HG02678 (cell line): Measurements from ENCODE around the gene PAPOLB.

Source experiments
- ATAC-seq: cut with Tn5 transposase; IDR thresholded peaks from one replicate; pipeline ENCODE4 v1.9.1; 2021; ENCODE audit warnings: mild to moderate bottlenecking, moderate library complexity; ENCODE audit not compliant: unreplicated experiment

PAPOLB gene

GRCh38 chr7:4878336-4879335, 16.8 kb upstream of the PAPOLB start:
- no peak for ATAC-seq

DNA sequence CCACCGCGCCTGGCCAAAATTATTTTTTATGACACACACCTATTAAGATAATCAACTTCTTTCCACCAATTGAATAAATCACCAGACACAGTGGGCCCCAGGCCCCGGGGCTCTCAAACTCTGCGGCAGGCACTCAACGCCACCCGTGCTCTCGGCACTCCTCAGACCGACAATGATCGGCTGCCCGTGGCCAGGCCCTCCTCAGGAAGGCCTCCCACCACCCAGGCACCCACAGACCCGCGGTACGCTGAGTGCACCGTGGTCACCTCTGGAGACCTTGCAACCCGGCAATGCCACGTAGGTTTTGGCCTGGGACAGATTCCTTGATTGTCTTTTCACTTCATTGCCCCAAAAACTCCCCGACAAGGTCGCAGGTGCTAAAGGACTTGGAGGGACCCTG, 14.8 kb upstream of the PAPOLB start:
- ATAC-seq = no peak

DNA sequence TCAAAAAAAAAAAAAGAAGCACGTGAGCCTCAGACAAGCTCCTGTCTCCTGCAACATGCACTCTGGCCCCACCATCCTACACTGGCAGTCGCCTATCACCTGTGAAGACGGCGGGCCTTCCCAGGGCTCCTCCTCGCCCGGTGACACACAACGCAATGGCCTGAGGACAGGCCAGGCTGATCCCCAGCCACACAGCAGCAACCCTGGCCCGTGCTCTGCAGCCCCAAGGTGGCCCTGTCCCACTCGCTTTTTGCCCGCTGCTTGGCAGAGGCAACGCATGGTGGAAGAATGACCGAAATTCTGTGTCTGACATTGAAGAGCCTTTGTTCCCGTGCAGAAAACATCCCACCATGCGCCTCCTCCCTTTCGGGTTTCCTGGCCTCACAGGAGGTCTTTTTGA, 13.6 kb upstream of the PAPOLB start:
- no peak for ATAC-seq

DNA sequence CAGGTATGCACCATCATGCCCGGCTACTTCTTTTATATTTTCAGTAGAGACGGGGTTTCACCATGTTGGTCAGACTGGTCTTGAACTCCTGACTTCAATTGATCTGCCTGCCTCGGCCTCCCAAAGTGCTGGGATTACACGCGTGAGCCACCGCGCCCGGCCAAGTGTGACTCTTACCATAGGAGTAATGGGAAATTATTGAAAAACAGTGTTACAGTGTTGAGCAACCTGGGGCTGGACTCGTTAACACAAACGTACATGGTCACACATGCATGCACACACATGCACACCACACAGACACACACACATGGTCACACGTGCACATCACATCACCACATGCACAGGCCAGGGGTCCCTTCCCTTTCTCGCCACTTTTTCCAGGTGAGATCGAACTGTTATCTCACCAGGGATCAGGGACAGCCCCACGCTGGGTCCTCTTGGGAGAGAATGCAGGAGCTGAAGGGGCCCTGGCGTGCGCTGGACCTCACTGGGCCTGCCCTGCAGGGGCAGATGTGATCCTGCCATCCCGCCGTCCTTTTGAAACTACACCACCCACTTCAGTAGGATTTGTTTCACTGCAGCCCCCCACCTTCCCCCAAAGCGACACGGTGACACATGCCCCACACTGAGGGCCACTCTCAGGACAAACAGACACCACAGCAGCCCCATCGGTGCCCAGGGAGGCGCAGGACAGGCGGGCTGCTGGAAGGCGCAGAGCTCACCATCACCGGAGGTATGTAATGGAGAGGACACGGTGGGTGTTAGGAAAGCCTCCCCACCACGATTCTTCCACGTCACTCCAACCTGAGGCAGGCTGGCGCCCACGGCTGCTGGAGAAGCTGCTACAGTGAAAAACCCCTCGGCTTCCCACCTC, 11.5 kb upstream of the PAPOLB start:
- no peak for ATAC-seq

- ATAC-seq = no peak
These were observed 10.3 kb upstream of the PAPOLB start for GRCh38 chr7:4871930-4872675.

- ATAC-seq = no peak
These were observed 9.3 kb upstream of the PAPOLB start for GRCh38 chr7:4871056-4871680.

- no peak for ATAC-seq
These were observed 6.7 kb upstream of the PAPOLB start for GRCh38 chr7:4868493-4868892.

DNA sequence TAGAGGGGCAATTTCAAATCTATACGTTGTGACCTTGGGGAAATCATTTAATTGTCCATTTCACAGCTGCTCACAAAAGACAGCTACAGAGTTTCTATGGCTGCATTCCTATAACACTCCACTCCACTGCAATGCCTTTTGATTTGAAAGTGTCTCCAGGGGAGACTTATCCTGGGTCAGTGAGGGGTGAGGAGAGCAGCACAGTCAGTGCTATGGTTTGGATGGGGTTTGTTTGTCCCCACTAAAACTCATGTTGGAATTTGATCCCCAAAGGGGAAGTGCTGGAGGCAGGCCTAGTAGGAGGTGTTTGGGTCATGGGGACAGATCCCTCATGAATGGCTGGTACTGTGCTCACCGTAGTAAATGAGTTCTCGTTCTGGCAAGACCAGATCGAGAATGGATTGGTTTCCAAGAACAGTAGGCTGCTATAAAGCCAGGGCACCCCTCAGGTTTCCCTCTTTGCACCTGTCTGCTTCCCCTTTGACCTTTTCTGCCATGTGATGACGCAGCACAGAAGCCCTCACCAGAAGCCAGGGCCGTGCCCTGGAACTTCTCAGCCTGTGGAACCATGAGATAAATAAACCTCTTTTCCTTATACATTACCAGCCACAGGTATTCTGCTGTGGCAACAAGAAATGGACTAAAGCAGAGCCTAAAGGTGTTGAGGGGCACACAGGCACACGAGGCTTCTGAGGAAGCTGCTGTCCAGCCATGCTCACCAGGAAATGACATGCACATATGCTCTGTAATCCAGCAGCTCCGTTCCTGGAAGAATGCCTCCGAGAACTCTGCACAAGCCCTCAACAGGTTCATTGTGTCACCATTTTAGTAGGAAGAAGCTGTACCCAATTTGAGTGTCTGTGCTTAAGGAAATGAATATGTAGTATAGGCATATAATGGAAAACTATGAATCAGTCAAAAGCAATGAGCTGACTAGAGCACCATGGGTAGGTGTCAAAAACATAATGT, 5.0 kb upstream of the PAPOLB start:
- ATAC-seq = no peak

DNA sequence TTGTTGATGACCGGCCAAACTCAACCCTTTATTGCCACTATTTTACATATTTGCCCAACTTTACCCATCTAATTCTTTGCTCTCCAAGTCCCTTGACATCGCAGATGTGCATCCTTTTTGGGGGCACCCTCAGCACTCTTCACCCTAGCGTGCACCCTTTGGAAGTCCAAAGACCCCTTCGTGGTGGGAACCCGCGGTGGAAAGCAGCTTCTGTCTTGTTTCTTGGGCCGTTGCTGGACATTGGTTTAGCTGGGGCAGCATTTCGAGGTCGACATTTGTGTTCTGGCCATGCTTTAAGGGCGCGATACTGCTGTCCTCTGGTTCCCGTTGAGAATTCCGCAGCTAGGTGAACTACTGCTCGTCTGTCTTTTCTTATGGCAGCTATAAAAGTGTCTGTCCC, 326 bp upstream of the PAPOLB start:
- ATAC-seq = no peak

DNA sequence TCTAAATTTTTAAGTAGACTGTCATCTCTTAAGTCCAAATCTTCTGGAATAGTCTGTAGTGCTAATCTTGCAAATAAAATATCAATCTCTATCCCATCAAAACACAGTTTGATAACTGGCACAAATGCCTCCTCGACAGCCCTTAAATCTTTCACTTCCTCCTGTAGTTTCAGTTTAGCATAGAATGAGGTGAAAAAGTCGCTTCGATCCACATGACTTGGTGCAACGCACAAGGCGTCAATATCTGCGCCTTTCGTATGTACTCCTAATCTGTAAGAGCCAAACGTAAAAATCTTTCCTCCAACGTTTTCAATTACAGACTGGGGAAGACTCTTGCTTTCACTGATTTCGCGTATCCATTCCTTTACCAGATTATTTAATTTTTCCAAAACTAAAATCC, 603 bp downstream of the PAPOLB start:
- ATAC-seq = no peak

GRCh38 chr7:4857189-4857588, 4.6 kb downstream of the PAPOLB start:
- no peak for ATAC-seq

DNA sequence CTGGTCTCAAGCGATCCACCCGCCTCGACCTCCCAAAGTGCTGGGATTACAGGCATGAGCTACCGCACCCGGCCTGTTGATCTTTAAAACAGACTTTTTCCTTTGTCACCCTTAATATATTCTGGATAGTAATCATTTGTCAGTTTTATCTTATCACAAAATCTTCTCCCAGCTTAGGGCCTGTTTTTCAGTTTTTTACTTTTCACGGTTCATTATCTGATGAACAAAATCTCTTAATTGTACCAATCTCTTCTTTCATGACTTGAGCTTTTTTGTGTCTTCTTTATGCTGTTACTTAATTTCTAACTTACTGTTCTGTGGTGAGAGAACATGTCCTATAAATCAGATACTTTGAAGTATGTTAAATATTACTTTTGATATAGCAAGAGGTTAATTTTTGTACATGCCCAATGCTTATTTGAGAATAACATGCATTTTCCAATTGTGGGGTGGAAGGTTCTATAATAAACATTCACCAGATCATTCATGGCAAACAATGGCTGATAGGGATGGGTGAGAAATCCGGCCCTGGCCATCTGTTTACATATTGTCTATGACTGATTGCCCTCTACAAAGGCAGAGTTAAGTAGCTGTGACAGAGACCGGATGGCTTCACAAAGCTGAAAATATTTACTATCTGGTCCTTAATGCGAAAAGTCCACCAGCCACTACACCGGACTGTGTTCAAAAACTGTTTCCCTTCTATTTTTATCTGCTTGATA, 5.3 kb downstream of the PAPOLB start:
- no peak for ATAC-seq

DNA sequence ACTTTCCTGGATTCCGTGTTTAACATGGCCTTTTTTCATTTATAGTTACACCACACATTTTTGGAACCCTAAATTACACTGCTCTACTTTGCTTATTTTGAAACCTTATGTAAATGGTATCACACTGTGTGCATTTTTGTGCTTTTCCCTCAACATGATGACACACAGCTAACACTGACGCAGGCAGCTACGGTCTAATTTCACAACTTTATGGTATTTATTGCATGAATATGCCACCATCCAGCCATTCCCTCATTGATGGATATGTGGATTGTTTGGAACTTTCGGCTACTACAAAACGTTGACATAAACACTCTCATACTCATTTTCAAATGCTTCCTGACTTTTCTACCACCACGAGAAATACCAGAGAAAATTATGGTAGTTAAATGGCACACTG, 6.9 kb downstream of the PAPOLB start:
- no peak for ATAC-seq

DNA sequence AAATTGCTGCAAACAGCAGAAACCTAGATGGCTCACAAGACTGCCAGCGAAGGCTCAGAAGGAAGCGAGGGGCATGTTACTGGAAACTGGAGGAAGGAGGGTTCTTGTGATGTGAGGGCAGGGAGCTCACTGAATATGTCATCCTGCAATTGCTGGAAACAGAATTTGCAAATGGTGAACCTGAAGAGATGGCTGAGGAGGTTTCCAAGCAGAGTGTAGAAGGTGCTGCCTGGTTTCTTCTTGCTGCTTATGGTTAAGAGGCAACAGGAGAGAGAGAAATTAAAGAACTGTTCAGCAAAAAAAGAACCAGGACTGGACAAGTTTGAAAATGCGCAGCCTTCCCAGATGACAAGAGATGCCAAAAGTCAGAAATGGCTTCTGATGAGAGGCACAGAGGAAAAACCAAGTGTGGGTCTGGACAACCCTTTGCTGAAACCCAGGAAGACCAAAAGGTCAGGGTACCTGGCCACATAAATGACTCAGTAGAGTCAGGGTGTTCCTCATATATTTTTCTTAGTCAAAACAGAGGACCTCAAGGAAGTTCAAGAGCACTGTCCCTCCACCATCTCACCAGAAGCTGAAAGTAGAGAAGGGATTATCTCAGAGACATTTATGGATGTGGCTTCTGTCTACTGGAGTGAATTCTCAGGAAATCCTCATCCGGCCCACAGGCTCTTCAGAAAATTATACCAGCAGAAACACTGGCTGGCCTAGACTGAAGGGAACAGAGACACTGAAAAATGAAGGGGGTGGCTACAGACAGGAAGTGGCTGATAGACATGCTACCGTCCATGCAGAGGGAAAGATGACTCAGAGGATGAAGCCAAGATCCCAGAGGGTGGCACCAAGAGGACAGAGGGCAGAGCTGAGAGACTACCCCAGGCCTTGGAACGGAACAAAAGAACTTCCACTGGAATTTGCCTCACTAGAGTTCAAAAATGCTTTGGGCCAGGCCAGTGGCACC, 10.1 kb downstream of the PAPOLB start:
- ATAC-seq = no peak

GRCh38 chr7:4850262-4850795, 11.5 kb downstream of the PAPOLB start:
- ATAC-seq = no peak

DNA sequence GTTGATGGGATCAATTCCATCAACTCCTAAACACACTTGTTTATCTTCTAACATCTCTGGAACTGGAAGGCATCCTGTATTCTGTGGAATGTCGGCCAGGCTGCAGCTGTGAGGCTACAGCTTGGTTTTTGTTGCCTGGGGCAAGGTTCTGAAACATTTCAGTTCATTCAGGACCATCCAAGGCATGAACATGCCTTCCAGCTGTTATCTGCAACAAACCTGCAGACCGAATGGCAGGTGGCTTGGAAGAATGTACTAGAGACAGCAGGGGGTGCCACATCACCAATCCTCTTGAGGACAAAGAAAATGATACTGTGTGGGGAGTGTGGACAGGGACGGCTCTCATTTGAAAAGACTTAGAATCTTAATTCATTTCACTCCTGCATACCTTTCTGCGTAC, 12.4 kb downstream of the PAPOLB start:
- ATAC-seq = no peak

DNA sequence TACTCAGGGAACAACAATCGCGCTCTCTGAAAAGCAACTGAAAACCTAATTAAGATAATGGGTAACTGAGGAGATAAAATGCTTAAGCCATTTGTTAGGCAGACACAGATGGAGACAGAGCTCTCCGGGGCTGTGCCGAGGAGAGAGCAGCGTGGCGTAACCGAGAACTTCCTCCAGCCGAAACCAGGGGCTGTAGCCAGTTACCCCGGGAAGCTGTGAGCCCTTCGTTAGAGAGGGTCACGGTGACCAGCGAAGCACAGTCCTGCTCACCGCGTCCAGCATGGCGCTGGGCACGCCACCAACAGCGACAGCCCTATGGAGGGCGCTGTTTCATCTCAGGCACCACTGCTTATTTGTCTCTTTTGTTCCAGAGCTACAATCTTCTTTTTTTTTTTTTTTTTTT, 16.1 kb downstream of the PAPOLB start:
- no peak for ATAC-seq
